Kidney (tissue), 14 donors: ENCODE measurements around the gene MYO5A. TPM values are rescaled to one million over a fixed set of nuclear protein-coding genes. Genes with fewer than 3 reads are reported as not detected.
"Not testable (repeated sequence)": the region's sequence is repeated elsewhere in the genome, so short reads cannot be mapped to it uniquely, and the experiment has no call there.

Experiments
- DNase-seq, 5 donors: peaks; one replicate each; pipeline ENCODE4 v3.0.0-alpha.2; 2013 to 2020
- FAIRE-seq: peaks from 2 replicates; lab custom pipeline; 2012; peaks lifted over from hg19 to GRCh38; lab: Jason Lieb, UNC
- H3K27ac ChIP-seq, 2 donors: one replicate each; pipeline ENCODE4 v1.7.0; 2013; ENCODE audit warnings: low read depth in 2 of 2, low read length in 2 of 2, inconsistent platforms in 1 of 2
- H3K27me3 ChIP-seq: one replicate; pipeline ENCODE4 v1.7.1; 2013; ENCODE audit warnings: low read length, inconsistent platforms; ENCODE audit not compliant: control insufficient read depth, insufficient read depth
- H3K36me3 ChIP-seq, 3 donors: one replicate each; pipeline versions ENCODE4 v1.7.0 to v1.7.1; 2013; ENCODE audit warnings: low read length in 3 of 3, control low read depth in 1 of 3, inconsistent platforms in 1 of 3; ENCODE audit not compliant: insufficient read depth in 3 of 3, control insufficient read depth in 2 of 3
- H3K4me1 ChIP-seq, 3 donors: one replicate each; pipeline versions ENCODE4 v1.7.0 to v1.7.1; 2013; ENCODE audit warnings: low read length in 3 of 3, inconsistent platforms in 1 of 3, low read depth in 1 of 3; ENCODE audit not compliant: control insufficient read depth in 2 of 3, insufficient read depth in 2 of 3
- H3K4me3 ChIP-seq, 3 donors: one replicate each; pipeline versions ENCODE4 v1.7.0 to v1.8.1; 2013; ENCODE audit warnings: low read length in 3 of 3, control low read depth in 1 of 3, inconsistent platforms in 1 of 3
- H3K9ac ChIP-seq, 3 donors: one replicate each; pipeline versions ENCODE4 v1.7.0 to v1.7.1; 2013; ENCODE audit warnings: low read length in 3 of 3, control low read depth in 1 of 3, inconsistent platforms in 1 of 3
- H3K9me3 ChIP-seq, 3 donors: one replicate each; pipeline versions ENCODE4 v1.7.0 to v1.7.1; 2013; ENCODE audit warnings: low read length in 3 of 3, control low read depth in 1 of 3, inconsistent platforms in 1 of 3; ENCODE audit not compliant: control insufficient read depth in 2 of 3, insufficient read depth in 1 of 3
- intact Hi-C: fragments of 100-400 bp; cut with DNase I; formaldehyde crosslinking; loops from one replicate; pipeline ENCODE4 v1.11.1; 2022
- polyA plus RNA-seq: library from polyadenylated mRNA; stranded (reverse); fragments of 350-450 nt; fragmentation: Illumina TruSeq; extraction: RNeasy Lipid Tissue Mini Kit (QIAGEN cat#74804); gene quantifications from one replicate; pipeline ENCODE4 v1.2.3, GENCODE V29; 2014; ENCODE audit warnings: low read depth, low replicate concordance; ENCODE audit not compliant: insufficient read depth
- total RNA-seq: library from RNA; stranded (reverse); fragmentation: NEBNext Ultra II Directional; extraction: Animal tissue kit (Norgen Biotek cat#: 25700); gene quantifications from one replicate; pipeline ENCODE4 v1.2.1, GENCODE V29; 2021
- TF ChIP-seq, protein P1 (sequence below): IDR thresholded peaks from 3 replicates; pipeline ENCODE4 v1.5.1; 2012; ENCODE audit warnings: mild to moderate bottlenecking, moderate library complexity, borderline replicate concordance; ENCODE audit not compliant: insufficient read depth; ENCODE audit errors: extremely low read depth
- donor health status: control.
- donor health status: control.
- donor health status: control.
- donor health status: control.
- donor health status: control.
- donor health status: DM: yes; HTN: yes; CAD: no.
- donor health status: Normal renal cell carcinoma (clear cell type).

MYO5A gene
- total and polyA plus RNA-seq, 2 donors from 2014 or later, result 3.5 to 32.9 TPM

DNA sequence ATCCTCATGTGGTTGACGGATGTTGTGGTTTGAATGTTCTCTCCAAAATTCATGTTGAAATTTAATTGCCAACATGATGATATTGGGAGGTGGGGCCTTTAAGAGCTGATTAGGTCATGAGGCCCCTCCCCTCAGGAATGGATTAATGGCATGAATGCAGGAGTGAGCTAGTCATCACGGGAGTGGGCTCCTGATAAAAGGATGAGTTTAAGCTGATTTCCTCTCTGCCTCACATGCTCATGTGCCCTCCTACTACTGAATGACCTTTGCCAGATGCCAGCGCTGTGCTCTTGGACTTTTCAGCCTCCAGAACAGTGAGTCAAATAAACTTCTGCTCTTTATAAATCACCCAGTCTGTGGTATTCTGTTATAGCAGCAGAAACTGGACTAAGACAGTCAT lies 111.2 kb downstream of the MYO5A start:
- Histone ChIP-seq H3K27me3 (no peaks in the 10 kb centered on the region), H3K9ac (no peak overlapping the region), H3K36me3 (no peaks in the 10 kb centered on the region), H3K27ac (no peak overlapping the region), H3K4me1 (no peaks in the 10 kb centered on the region), H3K9me3 (no peaks in the 10 kb centered on the region), H3K4me3 (no peak overlapping the region)
- no peak for FAIRE-seq
- intact Hi-C loops, result no loop called here
- TF ChIP-seq, protein P1, sequence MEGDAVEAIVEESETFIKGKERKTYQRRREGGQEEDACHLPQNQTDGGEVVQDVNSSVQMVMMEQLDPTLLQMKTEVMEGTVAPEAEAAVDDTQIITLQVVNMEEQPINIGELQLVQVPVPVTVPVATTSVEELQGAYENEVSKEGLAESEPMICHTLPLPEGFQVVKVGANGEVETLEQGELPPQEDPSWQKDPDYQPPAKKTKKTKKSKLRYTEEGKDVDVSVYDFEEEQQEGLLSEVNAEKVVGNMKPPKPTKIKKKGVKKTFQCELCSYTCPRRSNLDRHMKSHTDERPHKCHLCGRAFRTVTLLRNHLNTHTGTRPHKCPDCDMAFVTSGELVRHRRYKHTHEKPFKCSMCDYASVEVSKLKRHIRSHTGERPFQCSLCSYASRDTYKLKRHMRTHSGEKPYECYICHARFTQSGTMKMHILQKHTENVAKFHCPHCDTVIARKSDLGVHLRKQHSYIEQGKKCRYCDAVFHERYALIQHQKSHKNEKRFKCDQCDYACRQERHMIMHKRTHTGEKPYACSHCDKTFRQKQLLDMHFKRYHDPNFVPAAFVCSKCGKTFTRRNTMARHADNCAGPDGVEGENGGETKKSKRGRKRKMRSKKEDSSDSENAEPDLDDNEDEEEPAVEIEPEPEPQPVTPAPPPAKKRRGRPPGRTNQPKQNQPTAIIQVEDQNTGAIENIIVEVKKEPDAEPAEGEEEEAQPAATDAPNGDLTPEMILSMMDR, result no peak
- no peak for DNase-seq

DNA sequence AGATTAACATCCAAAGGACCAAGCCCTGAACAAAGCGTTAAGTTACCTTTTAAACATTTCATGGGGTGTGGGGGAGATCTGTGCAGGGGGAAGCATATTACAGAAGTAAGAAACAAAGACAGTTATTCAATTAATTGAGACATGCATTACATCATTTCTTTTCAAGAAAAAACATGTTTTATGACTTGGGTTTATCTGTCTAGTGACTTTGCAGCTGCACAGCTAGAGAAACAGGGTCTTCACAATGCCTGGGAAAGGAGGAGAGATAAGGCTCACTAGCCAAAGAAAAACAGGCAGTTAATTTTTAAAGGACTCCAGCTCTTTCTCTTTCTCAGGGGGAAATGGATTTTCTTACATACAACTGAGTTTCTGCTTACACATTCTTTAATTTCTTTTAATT lies 112.1 kb downstream of the MYO5A start:
- H3K9me3 ChIP-seq, H3K9ac ChIP-seq, H3K27ac ChIP-seq, H3K4me1 ChIP-seq, H3K27me3 ChIP-seq, H3K4me3 ChIP-seq, intact Hi-C loops, H3K36me3 ChIP-seq, FAIRE-seq: not testable (repeated sequence)
- DNase-seq, result peak in 1 of 5 donors; percentile 18

DNA sequence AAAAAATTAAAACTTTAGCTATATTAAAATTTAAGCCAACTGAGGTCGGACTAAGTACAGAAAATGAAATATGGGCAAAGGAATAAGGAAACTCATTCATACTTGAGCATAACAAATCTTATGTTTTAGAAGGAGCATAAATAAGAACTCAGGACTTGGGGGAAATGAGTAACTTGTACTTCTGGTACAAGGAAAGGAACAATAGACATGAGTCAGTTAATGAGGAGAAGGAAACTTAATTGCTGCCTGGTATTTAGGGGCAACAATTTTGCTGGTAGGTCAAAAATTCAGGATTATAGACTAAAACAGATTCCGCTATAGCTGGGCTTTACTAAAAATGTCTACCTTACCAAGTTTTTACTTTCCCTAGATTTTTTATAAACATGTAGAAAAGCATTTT lies 113.1 kb downstream of the MYO5A start:
- DNase-seq, result no peak
- H3K4me1 ChIP-seq, result no peaks in the 10 kb centered on the region
- no peak overlapping the region for H3K27ac ChIP-seq
- no peak overlapping the region for H3K4me3 ChIP-seq
- intact Hi-C loops, result no loop called here
- FAIRE-seq, result no peak
- no peaks in the 10 kb centered on the region for H3K27me3 ChIP-seq
- no peaks in the 10 kb centered on the region for H3K36me3 ChIP-seq
- TF ChIP-seq, protein P1, result no peak
- no peak overlapping the region for H3K9ac ChIP-seq
- H3K9me3 ChIP-seq, result no peaks in the 10 kb centered on the region

DNA sequence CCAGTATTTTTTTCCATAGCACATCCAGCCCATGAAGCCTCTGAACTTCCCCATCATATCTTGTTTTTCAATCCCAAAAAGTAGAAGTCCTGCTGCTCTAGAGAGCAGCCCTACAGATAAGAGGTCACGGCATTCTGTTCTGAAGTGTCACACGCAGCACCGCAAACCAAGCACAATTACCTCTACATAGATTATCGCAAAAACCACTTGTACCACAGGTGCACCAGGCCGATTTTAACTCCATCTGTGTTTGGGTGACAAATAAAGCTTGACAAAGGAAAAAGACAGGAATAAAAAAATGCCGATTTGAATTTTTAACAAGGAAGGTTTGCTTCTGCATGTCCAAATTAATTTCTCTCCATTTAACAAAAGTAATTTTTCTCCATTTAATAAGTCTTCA lies 113.7 kb downstream of the MYO5A start:
- no peak overlapping the region for H3K27ac ChIP-seq
- FAIRE-seq (no peak), DNase-seq (no peak)

More for the DNA sequence above, 113.7 kb downstream of the MYO5A start:
- Histone ChIP-seq H3K27me3 (no peaks in the 10 kb centered on the region), H3K36me3 (no peaks in the 10 kb centered on the region), H3K4me1 (no peaks in the 10 kb centered on the region), H3K4me3 (no peak overlapping the region), H3K9ac (no peak overlapping the region), H3K9me3 (no peaks in the 10 kb centered on the region)
- intact Hi-C loops, result no loop called here
- TF ChIP-seq, protein P1, result no peak
